ENCODE results near the gene BLVRB.

GRCh38 chr19:40444825-40445312 lies 20.7 kb downstream of the BLVRB start:
- peak in 2 of 3 donors; percentile 1 to 19 for TF ChIP-seq CTCF (IDR thresholded peaks at IDR 0.05)
- TF ChIP-seq EP300 (IDR thresholded peaks at IDR 0.05), result no peak
- TF ChIP-seq POLR2A (IDR thresholded peaks at IDR 0.05), result peak; percentile 10
